CD4-positive, alpha-beta T cell treated with Interleukin-6 at 100 ng/mL for 8 hours (primary cell): Measurements from ENCODE around the gene PTPN7.
"Not testable (repeated sequence)": the region's sequence is repeated elsewhere in the genome, so short reads cannot be mapped to it uniquely, and the experiment has no call there.

Experiments used
- DNase-seq: peaks from one replicate; pipeline ENCODE4 v3.0.0-alpha.2; 2020; ENCODE audit warnings: mixed read lengths, low spot score

Gene PTPN7

DNA sequence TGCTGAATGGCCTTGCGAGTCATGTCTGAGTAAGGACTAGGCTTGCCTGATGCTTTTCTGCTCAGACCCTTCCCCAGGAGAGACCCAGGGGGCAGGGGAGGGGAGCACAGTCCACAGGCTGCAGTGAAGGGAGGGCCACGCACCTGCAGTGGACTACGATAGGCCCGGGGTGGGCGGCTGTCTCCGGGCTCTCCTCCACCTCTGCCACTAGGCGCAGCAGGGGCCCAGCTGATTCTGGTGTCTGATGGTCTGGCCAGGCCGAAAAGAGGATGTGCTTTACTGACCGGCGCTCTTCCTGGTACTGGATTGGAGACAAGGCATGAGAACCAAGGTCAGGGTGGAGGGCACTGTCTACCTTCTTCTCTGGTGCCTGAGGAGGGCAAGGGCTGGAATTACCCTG is 8.0 kb downstream of the PTPN7 start:
- no peak for DNase-seq

GRCh38 chr1:202151045-202151444 is 9.4 kb downstream of the PTPN7 start:
- DNase-seq, result no peak

DNA sequence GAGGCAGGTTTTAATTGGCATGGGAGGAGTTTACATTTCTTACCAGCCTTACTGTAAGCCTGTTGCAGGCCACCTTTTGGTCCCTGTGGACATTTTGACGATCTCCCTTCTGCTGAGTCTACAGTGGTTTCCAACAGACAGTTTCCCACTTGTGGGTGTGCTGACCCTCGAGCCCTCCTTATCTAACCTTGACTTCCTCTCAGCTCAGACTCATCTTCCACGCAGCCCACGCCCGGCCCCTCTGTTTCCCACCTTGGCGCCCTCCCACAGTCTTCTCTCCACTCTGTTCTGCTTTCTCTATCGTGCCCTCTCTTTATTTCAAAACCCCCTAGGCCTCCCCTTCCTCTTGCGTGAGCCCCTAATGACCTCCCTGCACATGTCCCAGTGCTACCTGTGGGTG is 9.8 kb downstream of the PTPN7 start:
- no peak for DNase-seq

- no peak for DNase-seq
Observed at GRCh38 chr1:202150187-202150586, 10.2 kb downstream of the PTPN7 start.

GRCh38 chr1:202149566-202149965 is 10.8 kb downstream of the PTPN7 start:
- no peak for DNase-seq

DNA sequence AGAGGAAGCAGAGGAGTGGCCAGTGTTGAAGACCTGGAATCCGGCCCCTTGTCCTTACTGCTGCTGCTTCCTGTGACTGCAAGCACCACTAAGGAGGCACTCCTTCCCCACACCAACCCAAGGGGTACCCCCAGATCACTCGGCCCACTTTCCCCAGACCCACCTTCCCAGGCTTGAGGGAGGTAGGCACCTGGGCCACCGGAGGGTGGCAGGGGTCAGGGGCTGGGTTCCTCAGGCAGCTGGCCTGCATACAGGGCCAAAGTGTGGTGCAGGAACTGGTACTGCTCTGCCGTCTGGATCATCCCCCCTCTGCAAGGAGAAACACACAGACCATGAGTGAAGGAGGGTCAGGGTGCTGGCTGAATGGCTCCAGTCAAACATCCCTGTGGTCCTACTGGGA is 12.0 kb downstream of the PTPN7 start:
- DNase-seq, result no peak

- no peak for DNase-seq
Observed at GRCh38 chr1:202146993-202147392, 13.4 kb downstream of the PTPN7 start.

GRCh38 chr1:202146279-202146678 is 14.1 kb downstream of the PTPN7 start:
- no peak for DNase-seq

DNA sequence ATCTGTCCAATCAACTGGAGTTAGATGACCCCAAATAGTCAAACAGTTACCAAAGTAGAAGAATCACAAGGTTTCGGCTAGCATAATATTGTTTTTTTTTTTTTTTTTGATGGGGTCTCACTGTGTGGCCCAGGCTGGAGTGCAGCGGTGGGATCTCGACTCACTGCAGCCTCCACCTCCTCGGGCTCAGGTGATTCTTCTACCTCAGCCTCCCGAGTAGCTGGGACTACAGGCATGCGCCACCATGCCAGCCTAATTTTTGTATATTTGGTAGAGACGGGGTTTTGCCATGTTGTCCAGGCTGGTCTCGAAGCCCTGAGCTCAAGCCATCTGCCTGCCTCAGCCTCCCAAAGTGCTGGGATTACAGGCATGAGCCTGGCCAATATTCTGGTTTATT is 14.7 kb downstream of the PTPN7 start:
- DNase-seq, result not testable (repeated sequence)

DNA sequence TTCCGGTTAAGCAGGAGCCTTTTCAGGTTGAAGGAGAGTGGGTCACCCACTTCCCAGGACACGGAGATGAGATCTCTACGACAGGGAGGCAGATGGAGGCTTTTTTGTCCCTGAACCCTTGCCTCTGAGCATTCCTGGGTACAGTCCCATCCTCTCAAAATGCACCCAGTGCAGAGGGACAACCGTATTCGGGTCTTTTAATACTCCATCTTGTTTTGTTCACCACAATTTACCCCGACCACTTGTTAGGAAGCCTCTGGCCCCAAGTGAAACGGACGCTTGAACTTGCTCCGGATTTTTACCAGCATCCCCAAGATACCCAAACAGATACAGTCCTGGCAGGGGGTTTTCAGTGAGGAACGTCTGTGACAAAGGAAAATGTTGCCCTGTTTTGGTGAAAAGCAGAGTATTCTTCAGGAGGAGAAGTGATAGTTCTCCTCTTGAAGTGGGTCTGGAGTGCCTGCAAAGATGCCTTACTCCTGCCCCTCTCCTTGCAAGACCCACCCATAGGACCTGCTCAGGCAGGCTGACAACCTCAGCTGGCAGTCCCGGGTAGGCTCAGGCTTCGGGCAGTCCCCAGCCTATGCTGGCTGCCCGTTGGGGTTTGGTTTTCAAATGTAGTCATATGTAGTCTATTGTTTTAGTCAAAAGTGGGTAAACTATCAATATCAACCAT is 15.2 kb downstream of the PTPN7 start:
- no peak for DNase-seq

GRCh38 chr1:202144402-202145067 is 15.9 kb downstream of the PTPN7 start, which contains the start of gene ARL8A:
Gene ARL8A, minus strand, starts transcription at chr1:202144737. Its CDS starts 165 bp downstream, at chr1:202144572.
- peak; percentile 63 for DNase-seq

DNA sequence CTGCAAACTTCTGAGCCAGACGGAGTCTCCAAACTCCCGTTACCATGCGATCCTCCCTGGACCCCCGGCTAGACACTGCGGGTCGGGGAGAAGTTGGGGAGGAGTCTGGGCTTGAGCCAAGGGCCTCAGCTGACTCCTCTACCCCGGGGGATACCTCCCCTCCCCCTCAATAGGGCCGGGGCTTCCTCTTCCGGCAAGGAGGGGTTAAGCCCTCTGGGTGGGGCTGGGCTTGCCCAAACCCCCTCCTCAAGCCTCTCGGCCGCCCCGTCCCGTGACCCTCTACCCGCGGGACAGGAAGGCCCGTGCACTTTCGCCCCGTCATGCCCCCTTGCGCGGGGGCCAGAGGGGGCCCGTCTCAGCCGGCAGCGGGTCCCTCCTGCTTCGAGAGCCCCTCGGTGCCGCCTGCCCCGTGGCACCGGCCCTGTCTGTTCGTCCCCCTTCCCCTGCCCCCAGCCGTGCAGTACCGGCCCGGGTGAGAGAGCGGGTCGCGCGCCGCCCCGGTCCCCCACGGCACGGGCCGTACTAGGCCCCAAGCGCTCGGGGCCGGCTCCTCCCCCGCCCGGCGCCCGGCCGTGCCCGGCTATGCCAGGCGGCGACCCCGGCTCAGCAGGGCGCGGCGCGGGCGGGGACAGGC is 16.5 kb downstream of the PTPN7 start:
- DNase-seq, result no peak

DNA sequence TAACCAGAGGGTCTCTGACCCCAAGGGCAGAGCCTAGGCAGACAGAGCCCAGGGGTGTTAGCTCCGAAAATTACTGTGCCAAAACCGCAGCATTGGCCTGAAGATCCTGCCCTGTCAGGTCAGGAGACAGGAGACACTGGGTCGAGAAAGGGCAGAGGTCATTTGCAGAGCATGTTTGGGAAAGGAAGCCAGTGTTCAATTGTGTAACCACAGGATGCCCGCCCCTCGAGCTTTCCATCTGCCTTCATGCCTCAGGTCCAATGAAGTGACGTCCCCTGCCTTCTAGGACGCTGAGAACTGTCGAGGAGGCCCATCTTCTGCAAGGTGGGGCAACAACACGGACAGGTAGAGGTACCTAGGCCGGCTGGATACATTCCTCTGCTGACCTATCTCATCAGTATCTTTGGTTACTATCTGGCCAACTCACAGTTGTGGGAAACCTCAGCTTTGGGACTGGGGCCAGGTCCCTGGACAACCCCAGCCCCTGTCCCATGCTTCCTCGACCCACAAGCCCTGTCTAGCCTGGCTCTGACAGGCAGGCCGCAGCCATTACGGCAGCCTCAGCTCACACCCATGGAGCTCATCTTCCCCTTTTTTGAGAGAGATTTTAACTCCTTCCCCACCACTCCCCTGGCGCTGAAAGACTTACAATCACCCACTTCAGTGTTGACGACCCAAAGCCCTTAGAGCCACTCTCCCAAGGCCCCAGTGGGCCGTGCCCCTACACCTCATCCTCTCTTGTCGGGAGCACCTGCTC is 17.2 kb downstream of the PTPN7 start:
- no peak for DNase-seq

DNA sequence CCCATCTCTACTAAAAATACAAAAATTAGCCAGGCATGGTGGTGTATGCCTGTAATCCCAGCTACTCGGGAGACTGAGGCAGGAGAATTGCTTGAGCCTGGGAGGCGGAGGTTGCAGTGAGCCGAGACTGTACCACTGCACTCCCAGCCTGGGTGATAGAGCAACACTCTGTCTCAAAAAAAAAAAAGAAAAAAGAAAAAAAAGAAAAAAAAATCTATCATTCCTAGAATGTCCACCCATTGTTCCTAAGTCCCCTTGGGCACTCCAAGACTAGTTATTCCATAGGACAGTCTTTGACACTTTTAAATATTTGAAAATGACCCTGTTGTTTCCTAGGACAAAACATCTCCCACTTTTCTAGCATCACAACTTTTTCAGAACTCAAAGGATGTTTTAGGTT is 18.9 kb downstream of the PTPN7 start:
- not testable (repeated sequence) for DNase-seq

- DNase-seq, result no peak
Observed at GRCh38 chr1:202140833-202141232, 19.6 kb downstream of the PTPN7 start.

- DNase-seq, result peak; percentile 58
Observed at GRCh38 chr1:202135221-202135721, 25.1 kb downstream of the PTPN7 start.

- DNase-seq, result no peak
Observed at GRCh38 chr1:202134645-202135172, 25.7 kb downstream of the PTPN7 start.

DNA sequence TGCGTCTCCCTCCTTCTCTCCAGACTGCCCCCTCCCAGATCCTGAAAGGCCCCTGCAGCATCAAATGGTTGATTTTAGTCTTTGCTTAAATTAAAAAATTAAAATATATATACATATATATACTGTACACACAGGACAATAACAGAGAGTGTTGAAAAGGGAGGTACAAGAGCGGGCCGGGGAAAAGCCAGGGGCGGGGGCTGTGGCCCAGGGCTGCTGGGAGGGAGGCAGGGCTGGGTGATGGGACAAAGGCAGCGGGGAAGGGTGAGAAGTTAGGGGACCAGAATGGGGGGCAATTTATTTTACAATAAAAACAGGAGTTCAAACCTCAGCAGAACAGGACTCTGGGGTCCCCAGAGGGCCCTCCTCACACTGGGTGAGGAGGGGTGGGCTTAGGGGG is 26.4 kb downstream of the PTPN7 start:
- DNase-seq, result no peak

- DNase-seq, result no peak
Observed at GRCh38 chr1:202133496-202133895, 26.9 kb downstream of the PTPN7 start.

GRCh38 chr1:202133001-202133400 is 27.4 kb downstream of the PTPN7 start:
- DNase-seq, result no peak

- DNase-seq, result no peak
Observed at GRCh38 chr1:202131956-202132821, 28.2 kb downstream of the PTPN7 start.
